ENCODE results near the gene PTGER3.

DNA sequence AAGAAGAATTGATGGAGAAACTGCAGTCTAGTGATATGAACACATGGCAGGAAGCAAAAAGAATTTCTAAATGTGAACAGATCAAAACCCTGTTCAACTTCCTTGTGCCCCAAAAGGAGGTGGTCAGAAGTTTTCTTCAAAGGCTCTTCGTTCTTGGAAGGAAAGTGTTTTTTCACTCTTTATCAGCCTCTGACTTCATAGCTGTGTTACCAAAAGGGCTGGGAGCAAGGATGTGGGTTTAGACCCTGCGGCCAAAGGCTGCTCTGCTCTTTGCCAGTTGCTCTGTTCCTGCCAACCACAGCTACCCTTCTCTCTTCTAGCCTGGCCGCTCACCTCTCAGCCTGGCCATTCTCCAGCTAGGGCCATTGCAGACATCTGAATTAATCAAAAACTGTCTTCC, 53.8 kb downstream of the PTGER3 start:
- TF ChIP-seq POLR2A (IDR thresholded peaks at IDR 0.05; ENCODE audit: low read length), result no peak
- TF ChIP-seq GATA1 (IDR thresholded peaks at IDR 0.05; ENCODE audit: low read depth, low read length), result no peak

All from erythroblast (primary cell).